Stimulated activated CD8-positive, alpha-beta memory T cell treated with anti-CD3 and anti-CD28 coated beads, Interleukin-12 subunit alpha, Interleukin-12 subunit beta, amount 100 ng/mL, for 4 hours (primary cell): ENCODE data around the gene UNC13B.

Experiments used
- DNase-seq: peaks from one replicate; pipeline ENCODE4 v3.0.0-alpha.2; 2020; ENCODE audit warnings: low read depth

Gene UNC13B

DNA sequence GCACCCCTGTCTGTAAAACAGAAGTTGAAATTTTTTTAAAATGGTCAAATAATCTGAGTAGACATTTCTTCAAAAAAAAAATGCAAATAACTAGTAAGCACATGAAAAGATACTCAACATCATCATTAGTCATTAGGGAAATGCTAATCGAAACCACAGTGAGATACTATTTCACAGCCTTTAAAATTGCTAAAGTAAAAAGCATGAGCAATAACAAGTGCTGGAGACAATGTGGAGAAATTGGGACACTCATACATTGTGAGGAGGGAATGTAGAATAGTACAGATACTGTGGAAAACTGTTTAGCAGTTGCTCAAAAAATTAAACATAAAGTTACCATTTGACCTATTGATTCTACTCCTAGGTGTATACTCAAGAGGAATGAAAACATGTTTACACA is 269.7 kb downstream of the UNC13B start:
- no peak for DNase-seq

DNA sequence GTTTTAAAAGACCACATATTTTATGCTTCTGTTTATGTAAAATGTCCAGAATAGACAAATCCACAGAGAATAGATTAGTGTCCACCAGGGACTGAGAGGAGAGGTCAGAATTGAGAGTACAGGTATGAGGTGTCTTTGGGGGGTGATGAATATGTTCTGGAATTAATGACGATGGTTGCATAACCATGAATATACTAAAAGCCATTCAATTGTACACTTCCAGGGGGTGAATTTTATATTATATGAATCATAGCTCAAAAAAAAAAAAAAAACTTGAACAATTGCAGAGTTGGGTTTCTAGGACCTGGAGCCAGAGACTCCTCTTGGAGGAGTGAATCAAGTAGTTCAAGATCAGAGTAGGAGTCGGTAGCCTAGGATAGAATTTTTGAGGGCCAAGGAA is 270.3 kb downstream of the UNC13B start:
- DNase-seq = no peak

DNA sequence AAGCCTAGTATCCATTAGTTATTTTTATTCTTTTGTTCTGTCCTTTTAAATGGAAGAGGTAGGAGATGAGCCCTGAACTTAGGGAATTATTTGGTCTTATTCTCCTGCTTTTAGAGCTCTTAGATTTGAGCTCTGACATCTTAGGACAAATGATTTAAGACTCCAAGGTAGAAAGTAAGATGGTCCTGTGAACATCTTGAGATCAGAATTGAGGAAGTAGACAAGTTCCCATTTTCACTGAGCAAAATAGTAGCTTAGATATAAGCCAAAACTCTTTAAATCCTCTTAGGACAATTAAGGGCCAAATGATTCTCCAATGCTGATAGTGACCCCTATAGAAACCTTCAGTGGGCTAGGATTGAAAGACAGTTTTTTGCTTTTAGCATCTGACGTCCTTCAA is 275.1 kb downstream of the UNC13B start:
- no peak for DNase-seq

DNA sequence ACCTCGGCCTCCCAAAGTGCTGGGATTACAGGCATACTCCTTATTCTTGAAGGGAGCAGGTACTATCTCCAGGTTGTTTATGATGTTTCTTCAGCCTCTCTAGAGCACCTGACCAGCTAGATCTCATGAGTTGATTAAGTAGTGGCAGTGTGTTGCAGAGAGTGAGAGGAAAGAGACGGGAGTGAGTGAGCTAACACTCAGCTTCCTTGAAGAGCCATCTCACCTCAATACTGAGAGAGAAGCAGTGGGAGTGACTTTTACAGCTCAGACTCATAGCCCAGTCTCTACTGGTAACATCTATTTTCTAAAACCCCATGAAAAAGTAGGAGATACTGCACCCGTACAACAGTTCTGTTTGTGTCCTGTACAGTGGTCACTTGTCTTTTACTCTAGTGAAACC is 284.2 kb downstream of the UNC13B start:
- DNase-seq = no peak

DNA sequence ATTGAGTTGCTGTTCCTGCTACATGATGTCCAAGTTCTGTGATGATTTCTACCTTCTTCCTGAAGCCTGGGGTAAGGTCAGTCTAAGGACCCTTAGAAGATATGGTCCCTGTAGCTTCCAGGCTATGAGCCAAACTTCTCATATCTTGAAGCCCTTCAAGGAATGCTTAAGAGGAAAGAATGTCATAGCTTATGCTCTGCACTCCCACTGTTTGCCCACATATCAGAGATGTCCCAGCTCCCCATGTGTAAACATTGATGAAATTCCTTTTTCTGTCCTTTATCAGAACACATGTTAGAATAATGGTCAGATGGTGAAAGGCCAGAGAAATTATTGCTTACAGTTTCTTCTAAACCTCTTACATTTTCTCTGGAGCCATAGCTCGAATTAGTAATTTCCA is 286.7 kb downstream of the UNC13B start:
- DNase-seq = no peak

DNA sequence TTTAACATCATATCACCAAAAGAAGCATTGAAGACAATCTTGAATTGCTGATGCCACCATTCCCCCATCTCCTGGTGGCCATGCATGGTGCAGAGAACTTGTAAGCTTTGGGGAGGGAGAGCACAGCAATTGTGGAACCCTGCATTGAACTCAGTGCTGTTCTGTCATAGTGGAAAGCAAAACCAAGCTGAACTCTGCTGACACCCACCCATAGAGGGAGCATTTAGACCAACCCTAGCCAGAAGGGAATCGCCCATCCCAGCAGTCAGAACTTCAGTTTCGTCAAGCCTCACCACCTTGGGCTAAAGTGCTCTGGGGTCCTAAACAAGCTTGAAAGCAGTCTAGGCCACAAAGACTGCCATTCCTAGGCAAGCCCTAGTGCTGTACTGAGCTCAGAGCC is 290.7 kb downstream of the UNC13B start:
- no peak for DNase-seq

DNA sequence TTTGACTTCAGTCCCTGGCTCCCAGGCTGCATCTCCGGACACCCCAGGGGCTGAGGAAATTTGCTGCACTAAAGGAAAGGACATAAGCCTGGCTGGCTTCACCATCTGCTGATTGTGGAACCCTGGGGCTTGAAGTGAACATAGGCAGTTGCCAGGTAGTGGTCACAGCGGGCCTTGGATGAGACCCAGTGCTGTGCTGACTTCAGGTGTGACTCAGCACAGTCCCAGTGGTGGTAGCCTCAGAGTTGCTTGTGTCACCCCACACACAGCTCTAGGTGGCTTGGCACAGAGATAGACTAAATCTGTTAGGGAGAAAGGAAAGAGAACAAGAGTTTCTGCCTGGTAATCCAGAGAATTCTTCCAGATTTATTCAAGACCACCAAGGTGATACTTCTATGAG is 292.0 kb downstream of the UNC13B start:
- DNase-seq = no peak
